ENCODE measurements around the gene CD82.

The CD82 gene

DNA sequence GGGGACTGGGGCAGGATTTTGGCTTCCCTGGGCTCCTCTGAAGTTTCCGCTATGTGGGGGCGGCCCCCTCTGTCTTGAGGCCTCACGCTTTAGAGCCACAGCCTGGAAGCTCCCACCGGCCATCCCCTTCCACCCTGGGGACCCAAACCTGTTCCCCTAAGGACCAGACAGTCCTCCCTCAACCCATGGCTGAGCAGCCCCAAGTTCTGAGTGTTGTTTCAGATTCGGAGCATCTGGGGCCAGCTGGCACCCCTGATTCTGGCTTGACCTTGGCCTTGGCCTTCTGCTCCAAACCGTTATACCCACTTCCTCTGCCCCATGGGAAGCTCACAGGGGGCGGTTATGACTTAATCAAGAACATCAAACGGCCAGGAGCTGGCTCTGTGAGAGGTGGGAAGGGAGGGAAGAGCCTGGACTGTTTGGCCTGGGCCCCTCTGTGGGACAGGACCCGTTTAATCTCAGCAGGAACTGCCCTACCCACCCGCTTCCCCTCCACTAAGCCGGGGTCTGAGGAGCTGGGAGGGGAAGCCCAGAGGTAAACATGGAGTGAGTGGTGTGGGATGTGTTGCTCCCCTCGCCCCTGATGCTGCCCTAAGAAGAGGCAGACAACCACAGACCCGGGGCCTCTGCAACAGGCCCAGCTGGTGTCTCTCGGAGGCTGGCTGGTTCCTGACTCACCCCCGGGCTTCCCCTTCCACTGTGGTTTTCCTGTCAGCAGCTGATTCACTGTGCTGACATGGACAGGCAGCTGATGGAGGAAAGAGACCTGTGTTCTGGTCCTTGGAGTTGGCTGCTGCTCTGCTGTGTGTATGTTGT, 3.4 kb downstream of the CD82 start:
- H3K27ac ChIP-seq (ENCODE audit: low read depth, low read length) = no peak overlapping the region
- no peaks in the 10 kb centered on the region for H3K36me3 ChIP-seq (ENCODE audit: control insufficient read depth, insufficient read depth, low read length)
- H3K4me3 ChIP-seq (ENCODE audit: low read depth, low read length) = no peak overlapping the region
- H3K4me1 ChIP-seq (ENCODE audit: control insufficient read depth, insufficient read depth, low read length) = peaks cover 20% of the 10 kb centered on the region; the same call in 1 of the 2 replicates
- H3K9me3 ChIP-seq (ENCODE audit: control insufficient read depth, insufficient read depth, low read length) = no peaks in the 10 kb centered on the region
- peaks cover 24% of the 10 kb centered on the region for H3K27me3 ChIP-seq (ENCODE audit: control insufficient read depth, insufficient read depth, low read length)
- no peak overlapping the region for H3K9ac ChIP-seq (ENCODE audit: low read depth, low read length)

DNA sequence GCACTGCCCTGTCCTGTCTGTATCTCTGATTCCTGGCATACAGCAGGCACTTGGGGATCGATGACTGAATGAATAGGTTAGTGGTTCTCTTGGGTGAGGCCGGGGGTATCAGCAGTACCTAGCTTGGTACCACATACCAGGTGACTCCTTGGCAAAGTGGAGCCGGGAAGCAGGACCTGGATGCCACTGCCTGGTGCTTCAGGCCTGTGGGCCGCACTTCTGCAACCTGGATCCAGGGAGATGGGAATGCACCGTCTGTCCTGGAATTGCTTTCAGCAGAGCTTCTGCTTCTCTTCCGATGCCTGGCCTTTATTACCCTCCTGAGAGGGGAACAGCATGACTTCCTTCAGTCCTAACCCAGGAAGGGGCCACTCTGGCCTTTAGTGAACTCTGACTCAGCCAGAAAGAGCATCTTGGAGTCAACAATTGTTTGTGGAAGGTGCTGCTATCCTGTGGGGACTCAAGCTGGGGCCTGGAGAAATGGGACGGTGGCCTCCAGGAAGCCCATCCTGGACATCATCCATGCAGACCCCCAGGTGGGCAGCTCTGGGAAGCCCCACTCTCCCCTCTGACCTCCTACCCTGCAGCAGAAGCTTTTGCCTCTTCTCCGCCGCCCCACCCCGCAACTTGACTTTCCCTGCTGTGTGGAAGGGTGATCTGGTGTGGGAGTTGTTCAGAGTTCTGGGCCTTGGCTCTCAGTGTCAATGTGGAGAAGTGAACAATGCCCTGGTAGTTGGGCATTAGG, 5.1 kb downstream of the CD82 start:
- Histone ChIP-seq H3K27ac (ENCODE audit: low read depth, low read length) (no peak overlapping the region), H3K4me1 (ENCODE audit: control insufficient read depth, insufficient read depth, low read length) (peaks cover 10% of the 10 kb centered on the region; the same call in 1 of the 2 replicates), H3K9ac (ENCODE audit: low read depth, low read length) (no peak overlapping the region)

GRCh38 chr11:44571871-44572270, 6.4 kb downstream of the CD82 start:
- H3K27ac ChIP-seq (ENCODE audit: low read depth, low read length) = no peak overlapping the region
- no peak overlapping the region for H3K4me3 ChIP-seq (ENCODE audit: low read depth, low read length)
- H3K4me1 ChIP-seq (ENCODE audit: control insufficient read depth, insufficient read depth, low read length) = peaks cover 4% of the 10 kb centered on the region; the same call in 1 of the 2 replicates
- peaks cover 6% of the 10 kb centered on the region for H3K27me3 ChIP-seq (ENCODE audit: control insufficient read depth, insufficient read depth, low read length)
- H3K9me3 ChIP-seq (ENCODE audit: control insufficient read depth, insufficient read depth, low read length) = no peaks in the 10 kb centered on the region
- H3K9ac ChIP-seq (ENCODE audit: low read depth, low read length) = no peak overlapping the region
- H3K36me3 ChIP-seq (ENCODE audit: control insufficient read depth, insufficient read depth, low read length) = no peaks in the 10 kb centered on the region

More for the DNA sequence above, 5.1 kb downstream of the CD82 start:
- H3K4me3 ChIP-seq (ENCODE audit: low read depth, low read length) = no peak overlapping the region
- H3K27me3 ChIP-seq (ENCODE audit: control insufficient read depth, insufficient read depth, low read length) = peaks cover 19% of the 10 kb centered on the region
- H3K36me3 ChIP-seq (ENCODE audit: control insufficient read depth, insufficient read depth, low read length) = no peaks in the 10 kb centered on the region
- H3K9me3 ChIP-seq (ENCODE audit: control insufficient read depth, insufficient read depth, low read length) = no peaks in the 10 kb centered on the region

DNA sequence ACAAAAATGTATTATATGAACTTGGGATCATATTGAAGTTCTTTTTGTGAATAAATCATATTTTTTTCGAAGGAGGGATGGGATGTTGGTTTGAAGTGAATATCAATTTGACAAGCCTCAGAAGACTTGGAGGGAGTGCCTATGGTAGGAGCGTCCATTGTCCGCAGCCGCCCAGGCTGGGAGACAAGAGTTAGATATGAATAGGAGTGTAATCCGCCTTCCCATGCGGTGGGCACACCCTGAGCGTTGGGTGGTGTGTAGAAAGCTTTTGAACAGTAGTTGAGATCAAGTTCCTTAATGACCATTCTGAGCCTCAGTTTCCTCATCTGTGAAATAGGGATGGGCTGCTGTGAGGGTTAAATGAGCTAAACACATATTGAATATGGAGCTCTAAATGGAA, 7.0 kb downstream of the CD82 start:
- Histone ChIP-seq H3K27ac (ENCODE audit: low read depth, low read length) (no peak overlapping the region), H3K9me3 (ENCODE audit: control insufficient read depth, insufficient read depth, low read length) (no peaks in the 10 kb centered on the region), H3K36me3 (ENCODE audit: control insufficient read depth, insufficient read depth, low read length) (no peaks in the 10 kb centered on the region), H3K9ac (ENCODE audit: low read depth, low read length) (no peak overlapping the region), H3K4me1 (ENCODE audit: control insufficient read depth, insufficient read depth, low read length) (peaks cover 4% of the 10 kb centered on the region; the same call in 1 of the 2 replicates), H3K27me3 (ENCODE audit: control insufficient read depth, insufficient read depth, low read length) (peaks cover under 1% of the 10 kb centered on the region; the same call in 1 of the 2 replicates), H3K4me3 (ENCODE audit: low read depth, low read length) (no peak overlapping the region)

GRCh38 chr11:44572884-44573283, 7.4 kb downstream of the CD82 start:
- H3K4me1 ChIP-seq (ENCODE audit: control insufficient read depth, insufficient read depth, low read length) = peaks cover 4% of the 10 kb centered on the region; the same call in 1 of the 2 replicates
- H3K27ac ChIP-seq (ENCODE audit: low read depth, low read length) = no peak overlapping the region

GRCh38 chr11:44573333-44573732, 7.9 kb downstream of the CD82 start:
- Histone ChIP-seq H3K36me3 (ENCODE audit: control insufficient read depth, insufficient read depth, low read length) (no peaks in the 10 kb centered on the region), H3K27me3 (ENCODE audit: control insufficient read depth, insufficient read depth, low read length) (no peaks in the 10 kb centered on the region), H3K4me1 (ENCODE audit: control insufficient read depth, insufficient read depth, low read length) (peaks cover 4% of the 10 kb centered on the region; the same call in 1 of the 2 replicates), H3K27ac (ENCODE audit: low read depth, low read length) (no peak overlapping the region), H3K9ac (ENCODE audit: low read depth, low read length) (no peak overlapping the region), H3K4me3 (ENCODE audit: low read depth, low read length) (no peak overlapping the region), H3K9me3 (ENCODE audit: control insufficient read depth, insufficient read depth, low read length) (no peaks in the 10 kb centered on the region)

More at GRCh38 chr11:44572884-44573283, 7.4 kb downstream of the CD82 start:
- Histone ChIP-seq H3K27me3 (ENCODE audit: control insufficient read depth, insufficient read depth, low read length) (no peaks in the 10 kb centered on the region; the same call in 1 of the 2 replicates), H3K9me3 (ENCODE audit: control insufficient read depth, insufficient read depth, low read length) (no peaks in the 10 kb centered on the region), H3K36me3 (ENCODE audit: control insufficient read depth, insufficient read depth, low read length) (no peaks in the 10 kb centered on the region), H3K4me3 (ENCODE audit: low read depth, low read length) (no peak overlapping the region), H3K9ac (ENCODE audit: low read depth, low read length) (no peak overlapping the region)

GRCh38 chr11:44574610-44575287, 9.3 kb downstream of the CD82 start:
- Histone ChIP-seq H3K4me3 (ENCODE audit: low read depth, low read length) (no peak overlapping the region), H3K36me3 (ENCODE audit: control insufficient read depth, insufficient read depth, low read length) (no peaks in the 10 kb centered on the region), H3K4me1 (ENCODE audit: control insufficient read depth, insufficient read depth, low read length) (peaks cover 4% of the 10 kb centered on the region; the same call in 1 of the 2 replicates), H3K27me3 (ENCODE audit: control insufficient read depth, insufficient read depth, low read length) (no peaks in the 10 kb centered on the region), H3K9me3 (ENCODE audit: control insufficient read depth, insufficient read depth, low read length) (no peaks in the 10 kb centered on the region), H3K9ac (ENCODE audit: low read depth, low read length) (no peak overlapping the region), H3K27ac (ENCODE audit: low read depth, low read length) (no peak overlapping the region)

DNA sequence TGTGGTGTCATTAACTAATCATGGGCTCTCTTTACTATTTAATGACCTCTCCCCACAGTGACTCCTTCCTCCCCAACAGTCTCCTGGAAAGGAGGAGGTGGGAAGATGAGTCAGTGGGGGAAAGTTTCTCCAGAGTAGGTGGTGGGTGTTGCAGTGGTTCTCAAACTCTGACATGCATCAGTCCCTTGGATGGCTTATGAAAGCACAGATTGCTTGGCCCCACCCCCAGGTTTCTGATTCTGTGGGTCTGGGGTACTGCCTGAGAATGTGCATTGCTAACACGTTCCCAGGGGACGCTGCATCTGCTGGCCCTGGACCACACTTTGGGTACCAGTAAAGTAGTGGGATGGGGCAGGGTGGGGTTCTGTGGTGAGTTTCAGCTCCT, 9.8 kb downstream of the CD82 start:
- Histone ChIP-seq H3K4me1 (ENCODE audit: control insufficient read depth, insufficient read depth, low read length) (peaks cover 4% of the 10 kb centered on the region; the same call in 1 of the 2 replicates), H3K36me3 (ENCODE audit: control insufficient read depth, insufficient read depth, low read length) (no peaks in the 10 kb centered on the region)

GRCh38 chr11:44575962-44576361, 10.5 kb downstream of the CD82 start:
- Histone ChIP-seq H3K4me3 (ENCODE audit: low read depth, low read length) (no peak overlapping the region), H3K9me3 (ENCODE audit: control insufficient read depth, insufficient read depth, low read length) (no peaks in the 10 kb centered on the region), H3K4me1 (ENCODE audit: control insufficient read depth, insufficient read depth, low read length) (peaks cover 4% of the 10 kb centered on the region; the same call in 1 of the 2 replicates), H3K27me3 (ENCODE audit: control insufficient read depth, insufficient read depth, low read length) (no peaks in the 10 kb centered on the region), H3K9ac (ENCODE audit: low read depth, low read length) (no peak overlapping the region), H3K36me3 (ENCODE audit: control insufficient read depth, insufficient read depth, low read length) (no peaks in the 10 kb centered on the region), H3K27ac (ENCODE audit: low read depth, low read length) (no peak overlapping the region)

More for the DNA sequence above, 9.8 kb downstream of the CD82 start:
- no peak overlapping the region for H3K27ac ChIP-seq (ENCODE audit: low read depth, low read length)
- no peaks in the 10 kb centered on the region for H3K27me3 ChIP-seq (ENCODE audit: control insufficient read depth, insufficient read depth, low read length)
- H3K4me3 ChIP-seq (ENCODE audit: low read depth, low read length) = no peak overlapping the region
- H3K9ac ChIP-seq (ENCODE audit: low read depth, low read length) = no peak overlapping the region
- H3K9me3 ChIP-seq (ENCODE audit: control insufficient read depth, insufficient read depth, low read length) = no peaks in the 10 kb centered on the region

- peaks cover 4% of the 10 kb centered on the region; the same call in 1 of the 2 replicates for H3K4me1 ChIP-seq (ENCODE audit: control insufficient read depth, insufficient read depth, low read length)
- H3K36me3 ChIP-seq (ENCODE audit: control insufficient read depth, insufficient read depth, low read length) = no peaks in the 10 kb centered on the region
- no peaks in the 10 kb centered on the region for H3K27me3 ChIP-seq (ENCODE audit: control insufficient read depth, insufficient read depth, low read length)
- no peak overlapping the region for H3K4me3 ChIP-seq (ENCODE audit: low read depth, low read length)
- no peak overlapping the region for H3K27ac ChIP-seq (ENCODE audit: low read depth, low read length)
- no peak overlapping the region for H3K9ac ChIP-seq (ENCODE audit: low read depth, low read length)
- no peaks in the 10 kb centered on the region for H3K9me3 ChIP-seq (ENCODE audit: control insufficient read depth, insufficient read depth, low read length)
Observed at GRCh38 chr11:44576656-44577055, 11.2 kb downstream of the CD82 start.
